DMS 273 (cell line): ENCODE data around the gene MYRIP.

Source experiments
- DNase-seq: peaks from one replicate; lab custom pipeline; 2025; ENCODE audit not compliant: unreplicated experiment; lab: John Stamatoyannopoulos, UW

The MYRIP gene

DNA sequence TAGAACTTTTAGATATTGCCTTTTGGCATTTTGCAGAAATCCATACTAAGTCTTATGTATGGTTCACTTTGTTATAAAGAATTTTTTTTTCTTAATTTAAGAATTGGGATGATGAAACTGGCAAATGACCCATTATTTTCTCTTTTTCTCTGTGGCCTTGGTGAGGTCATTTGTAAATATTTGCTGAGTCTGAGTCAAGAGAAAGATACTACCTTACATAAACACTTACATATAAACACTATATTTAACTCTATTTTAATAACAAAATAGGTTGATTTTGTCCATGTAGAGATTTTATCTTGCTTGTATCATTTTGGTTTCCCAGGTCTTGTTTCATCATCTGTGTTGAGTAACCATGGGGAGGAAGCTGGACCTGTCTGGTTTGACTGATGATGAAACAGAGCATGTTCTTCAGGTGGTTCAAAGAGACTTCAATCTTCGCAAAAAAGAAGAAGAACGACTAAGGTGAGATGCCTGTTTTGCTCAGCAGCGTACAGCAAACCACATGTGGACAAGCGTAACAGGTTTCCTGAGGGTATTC lies 91.1 kb downstream of the MYRIP start:
- DNase-seq, result no peak

DNA sequence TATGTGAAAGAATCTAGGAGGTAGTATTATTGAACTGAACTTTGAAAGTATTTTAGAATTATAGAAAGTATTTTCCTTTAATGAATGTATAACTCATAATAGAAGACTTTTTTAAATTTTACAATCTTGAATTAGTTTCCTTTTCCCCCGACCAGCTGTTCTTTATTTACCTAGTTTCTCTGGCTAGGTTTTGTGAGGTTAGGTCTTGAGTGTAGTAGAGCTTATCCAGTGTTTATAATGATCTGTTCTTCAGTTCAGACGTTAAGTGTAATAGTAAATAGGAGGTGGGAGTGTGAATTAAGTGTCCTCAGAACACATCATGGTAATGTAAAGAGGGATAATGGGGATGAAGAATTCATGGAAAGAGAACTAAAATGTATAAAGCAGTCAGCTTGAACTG lies 93.8 kb downstream of the MYRIP start:
- DNase-seq, result no peak

- no peak for DNase-seq
Measured at GRCh38 chr3:39905788-39906187, 96.4 kb downstream of the MYRIP start.

GRCh38 chr3:39907981-39908380 lies 98.6 kb downstream of the MYRIP start:
- peak; percentile 7 for DNase-seq

- no peak for DNase-seq
Measured at GRCh38 chr3:39910135-39910534, 100.7 kb downstream of the MYRIP start.

GRCh38 chr3:39910826-39911464 lies 101.5 kb downstream of the MYRIP start:
- DNase-seq, result no peak

- peak; percentile 12 for DNase-seq
Measured at GRCh38 chr3:39911465-39912309, 102.3 kb downstream of the MYRIP start.

DNA sequence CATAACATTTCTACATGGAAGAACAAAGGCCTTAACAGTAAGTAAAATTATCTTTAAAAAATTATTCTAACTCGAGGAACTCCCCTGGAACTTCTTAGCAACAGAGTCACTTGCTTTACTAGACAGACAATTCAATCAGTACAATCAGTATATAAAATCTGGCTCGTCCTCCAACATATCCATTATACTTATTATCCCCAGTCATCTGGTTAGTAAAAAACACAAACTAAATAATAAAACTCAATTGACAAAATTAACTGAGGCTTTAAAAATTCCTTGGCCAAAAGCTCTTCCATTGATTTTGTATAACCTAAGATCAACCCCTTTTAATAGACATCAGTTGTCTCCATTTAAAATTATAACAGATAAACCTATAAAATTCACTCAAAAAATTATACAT lies 105.6 kb downstream of the MYRIP start:
- DNase-seq, result no peak

GRCh38 chr3:39917065-39917773 lies 107.8 kb downstream of the MYRIP start:
- no peak for DNase-seq

DNA sequence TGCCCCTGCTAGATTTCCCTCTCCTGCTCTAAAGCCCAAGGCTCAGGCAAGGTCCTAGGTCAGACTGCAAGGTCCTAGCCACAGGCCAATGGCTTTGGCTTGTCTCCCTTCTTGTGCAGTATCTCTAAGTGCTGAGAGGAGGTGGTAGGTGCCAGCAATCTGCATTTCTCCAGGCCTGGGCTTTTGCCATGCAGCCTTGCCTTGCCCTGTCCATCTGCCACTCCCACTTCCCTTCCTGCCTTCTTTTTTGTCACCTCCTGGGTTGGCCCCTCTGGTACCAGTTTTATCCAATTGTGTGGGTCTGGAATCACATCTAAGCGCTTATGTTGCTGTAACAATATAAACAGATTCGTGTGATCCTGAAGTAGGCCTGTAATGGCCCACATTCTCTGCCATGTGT lies 109.9 kb downstream of the MYRIP start:
- no peak for DNase-seq

DNA sequence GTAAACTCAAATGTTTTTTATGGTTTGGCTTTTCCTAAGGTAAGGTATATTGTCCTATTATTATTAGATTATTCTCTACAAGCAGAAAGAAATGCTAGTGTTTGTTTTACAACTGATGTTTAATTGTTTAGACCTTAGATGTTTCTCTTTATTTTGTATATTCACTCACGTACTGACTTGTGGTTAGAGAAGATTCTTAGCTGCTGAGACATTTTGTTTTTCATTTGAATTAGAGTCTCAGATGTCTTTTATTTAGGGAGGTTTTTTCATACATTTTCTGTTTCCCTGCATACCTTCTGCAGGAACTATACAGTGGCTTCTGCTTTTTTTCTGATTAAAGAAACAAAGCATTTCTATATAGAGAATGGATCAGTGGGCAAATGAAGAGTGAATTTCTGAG lies 110.9 kb downstream of the MYRIP start:
- DNase-seq, result no peak

DNA sequence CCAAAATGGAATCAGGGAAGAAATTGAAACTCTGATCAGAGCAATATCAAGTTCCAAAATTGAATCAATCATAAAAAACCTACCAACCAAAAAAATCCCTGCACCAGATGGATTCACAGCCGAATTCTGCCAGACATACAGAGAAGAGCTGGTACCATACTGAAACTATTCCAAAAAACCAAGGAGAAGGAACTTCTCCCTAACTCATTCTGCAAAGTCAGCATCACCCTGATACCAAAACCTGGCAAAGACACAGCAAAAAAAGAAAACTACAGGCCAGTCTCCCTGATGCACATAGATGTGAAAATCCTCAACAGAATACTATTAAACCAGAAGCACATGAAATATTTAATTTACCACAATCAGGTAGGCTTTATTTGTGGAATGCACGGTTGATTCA lies 118.1 kb downstream of the MYRIP start:
- no peak for DNase-seq

- DNase-seq, result peak; percentile 23
Measured at GRCh38 chr3:39933986-39934693, 124.7 kb downstream of the MYRIP start.

- peak; percentile 29 for DNase-seq
Measured at GRCh38 chr3:39934696-39935095, 125.3 kb downstream of the MYRIP start.

- DNase-seq, result no peak
Measured at GRCh38 chr3:39935261-39935660, 125.9 kb downstream of the MYRIP start.

DNA sequence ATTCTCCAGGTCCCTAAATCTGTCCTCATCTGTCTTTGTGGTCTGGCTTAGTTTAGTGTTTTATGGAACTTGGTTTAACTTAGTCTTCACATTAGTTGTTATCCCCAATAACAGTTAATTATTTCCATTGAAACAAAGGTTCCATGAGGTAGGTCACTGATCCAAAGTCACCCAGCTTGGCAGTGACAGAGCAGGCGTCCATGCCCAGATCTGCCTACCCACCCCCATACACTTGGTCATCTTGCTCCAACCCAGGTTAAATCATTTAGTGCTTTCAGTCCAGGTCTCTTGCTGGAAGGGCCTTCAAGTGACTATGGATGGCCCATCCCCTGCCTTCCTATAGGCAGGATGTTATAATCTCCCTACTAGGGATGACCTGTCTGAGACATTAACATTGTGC lies 127.4 kb downstream of the MYRIP start:
- no peak for DNase-seq

- DNase-seq, result no peak
Measured at GRCh38 chr3:39937315-39937714, 127.9 kb downstream of the MYRIP start.

GRCh38 chr3:39937874-39938273 lies 128.5 kb downstream of the MYRIP start:
- DNase-seq, result no peak

DNA sequence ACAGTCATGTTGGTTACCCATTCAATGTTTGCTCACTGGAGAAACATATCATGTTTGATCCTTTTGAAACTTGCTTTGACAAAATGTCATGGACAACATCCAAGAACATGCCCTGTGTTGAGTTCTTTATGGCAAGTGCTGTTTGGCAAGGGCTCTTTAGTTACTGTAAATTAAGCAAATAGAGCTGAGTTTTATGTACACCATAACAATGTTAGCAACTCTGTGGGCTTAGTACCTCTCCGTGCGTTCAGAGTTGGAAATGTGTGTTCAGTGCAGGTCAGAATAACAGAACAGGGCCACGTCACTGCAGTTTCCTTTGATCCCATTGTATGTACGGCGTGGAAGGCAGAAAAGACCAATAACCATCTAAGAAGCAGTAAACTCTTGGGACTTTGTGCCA lies 132.5 kb downstream of the MYRIP start:
- DNase-seq, result no peak

DNA sequence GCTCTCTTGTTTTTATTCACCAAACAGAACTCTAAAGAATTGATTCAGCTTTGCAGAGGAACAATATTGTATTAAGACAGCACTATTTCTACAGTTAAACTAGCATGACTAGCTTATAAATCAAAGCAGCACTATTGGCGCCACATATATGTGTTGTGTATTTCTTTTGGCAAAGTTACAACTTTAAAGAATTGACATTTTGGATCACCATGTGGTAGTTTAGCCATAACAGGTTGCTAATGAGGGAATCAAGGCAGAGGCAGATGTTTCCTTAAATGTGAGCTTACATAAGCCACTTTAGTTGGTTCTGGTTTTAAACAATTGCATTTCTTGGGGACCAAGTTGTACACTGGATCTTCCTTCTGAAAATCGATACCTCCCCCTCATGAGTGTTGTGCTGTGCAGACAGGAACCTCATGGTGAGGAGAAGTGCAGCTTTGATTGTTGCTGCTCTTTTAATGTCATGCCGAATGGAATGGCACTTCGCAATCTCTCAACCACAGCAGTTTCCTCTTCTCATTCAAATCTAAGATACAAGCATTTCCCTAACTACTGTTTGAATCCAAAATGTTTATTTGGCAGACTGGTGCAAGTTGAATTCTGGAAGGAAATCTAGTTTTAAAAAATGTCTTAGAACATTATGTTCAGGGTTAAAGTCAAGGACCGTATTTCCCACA lies 151.2 kb downstream of the MYRIP start:
- peak; percentile 52 for DNase-seq

- DNase-seq, result no peak
Measured at GRCh38 chr3:39961230-39961629, 151.8 kb downstream of the MYRIP start.
